ENCODE measurements around the gene ASAP3.

DNA sequence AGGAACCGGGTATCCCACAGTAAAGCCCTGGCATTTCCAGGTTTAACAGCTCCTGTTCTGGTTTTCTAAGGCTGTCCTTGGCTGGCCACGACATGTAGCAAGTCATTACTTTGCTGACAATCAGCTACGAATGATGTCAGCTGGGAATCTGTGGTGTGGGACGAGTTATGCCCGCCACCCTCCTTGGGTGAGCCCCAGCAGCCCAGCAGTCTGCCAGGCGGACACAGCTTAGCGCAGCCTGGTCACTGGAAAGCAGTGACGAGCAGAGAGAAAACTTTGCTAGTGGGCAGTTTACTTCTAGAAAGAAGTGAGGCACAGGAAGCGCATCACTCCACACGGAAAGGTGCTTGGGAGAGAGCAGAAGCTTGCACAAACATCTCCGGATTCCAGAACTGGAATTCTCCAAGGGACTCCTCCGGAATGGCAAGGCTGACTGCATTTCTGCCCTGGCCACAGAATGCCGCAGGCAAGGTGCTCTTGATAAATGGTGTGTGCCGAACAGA, 98.8 kb downstream of the ASAP3 start:
- TF ChIP-seq, protein P1, sequence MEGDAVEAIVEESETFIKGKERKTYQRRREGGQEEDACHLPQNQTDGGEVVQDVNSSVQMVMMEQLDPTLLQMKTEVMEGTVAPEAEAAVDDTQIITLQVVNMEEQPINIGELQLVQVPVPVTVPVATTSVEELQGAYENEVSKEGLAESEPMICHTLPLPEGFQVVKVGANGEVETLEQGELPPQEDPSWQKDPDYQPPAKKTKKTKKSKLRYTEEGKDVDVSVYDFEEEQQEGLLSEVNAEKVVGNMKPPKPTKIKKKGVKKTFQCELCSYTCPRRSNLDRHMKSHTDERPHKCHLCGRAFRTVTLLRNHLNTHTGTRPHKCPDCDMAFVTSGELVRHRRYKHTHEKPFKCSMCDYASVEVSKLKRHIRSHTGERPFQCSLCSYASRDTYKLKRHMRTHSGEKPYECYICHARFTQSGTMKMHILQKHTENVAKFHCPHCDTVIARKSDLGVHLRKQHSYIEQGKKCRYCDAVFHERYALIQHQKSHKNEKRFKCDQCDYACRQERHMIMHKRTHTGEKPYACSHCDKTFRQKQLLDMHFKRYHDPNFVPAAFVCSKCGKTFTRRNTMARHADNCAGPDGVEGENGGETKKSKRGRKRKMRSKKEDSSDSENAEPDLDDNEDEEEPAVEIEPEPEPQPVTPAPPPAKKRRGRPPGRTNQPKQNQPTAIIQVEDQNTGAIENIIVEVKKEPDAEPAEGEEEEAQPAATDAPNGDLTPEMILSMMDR (IDR thresholded peaks at IDR 0.05): no peak
- no peak for TF ChIP-seq POLR2A (IDR thresholded peaks at IDR 0.05)
